Stimulated activated CD8-positive, alpha-beta memory T cell treated with anti-CD3 and anti-CD28 coated beads, Interleukin-7, amount 100 ng/mL, for 48 hours (primary cell): ENCODE measurements around the gene ARFGAP1.

ENCODE experiments used
- DNase-seq, 2 donors: peaks; one replicate each; pipeline ENCODE4 v3.0.0-alpha.2; 2020; ENCODE audit warnings: low read depth in 1 of 2; ENCODE audit errors: extremely low read depth in 1 of 2

The ARFGAP1 gene

DNA sequence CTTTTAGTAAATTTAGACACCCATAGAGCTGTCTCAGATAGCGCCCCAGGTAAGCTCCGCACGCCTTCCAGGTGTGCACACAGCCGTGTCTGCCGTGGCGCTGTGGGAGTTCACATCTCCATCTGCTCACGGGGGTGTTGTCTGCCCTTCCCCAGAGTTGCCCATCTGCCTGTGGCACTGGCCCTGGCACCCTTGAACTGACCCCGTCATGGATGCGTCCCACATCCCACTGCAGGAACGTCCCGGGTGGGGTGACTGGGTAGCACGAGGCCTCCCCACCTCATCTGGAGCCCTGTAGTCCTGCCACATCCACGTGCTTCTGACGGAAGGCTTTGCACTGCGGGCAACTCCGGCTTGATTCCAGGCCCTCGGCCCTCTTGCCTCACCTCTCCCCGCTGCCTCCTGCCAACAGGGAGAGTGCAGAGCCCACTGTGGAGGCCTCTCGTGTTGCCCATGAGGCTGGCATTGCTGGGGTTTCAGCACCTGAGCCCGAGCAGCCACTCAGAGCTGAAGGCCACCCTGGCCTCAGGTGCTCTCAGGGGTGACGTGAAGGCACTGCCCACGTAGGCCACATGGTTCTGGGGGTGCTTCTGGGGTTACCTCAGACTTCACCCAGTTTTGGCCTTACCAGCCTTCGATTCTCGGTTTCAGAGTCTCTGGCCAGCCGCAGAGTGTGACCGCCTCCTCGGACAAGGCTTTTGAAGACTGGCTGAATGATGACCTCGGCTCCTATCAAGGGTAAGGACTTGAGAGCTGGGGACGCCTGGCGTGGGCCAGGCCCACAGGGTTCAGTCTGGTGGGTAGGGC, 5.1 kb downstream of the ARFGAP1 start:
- DNase-seq = no peak

DNA sequence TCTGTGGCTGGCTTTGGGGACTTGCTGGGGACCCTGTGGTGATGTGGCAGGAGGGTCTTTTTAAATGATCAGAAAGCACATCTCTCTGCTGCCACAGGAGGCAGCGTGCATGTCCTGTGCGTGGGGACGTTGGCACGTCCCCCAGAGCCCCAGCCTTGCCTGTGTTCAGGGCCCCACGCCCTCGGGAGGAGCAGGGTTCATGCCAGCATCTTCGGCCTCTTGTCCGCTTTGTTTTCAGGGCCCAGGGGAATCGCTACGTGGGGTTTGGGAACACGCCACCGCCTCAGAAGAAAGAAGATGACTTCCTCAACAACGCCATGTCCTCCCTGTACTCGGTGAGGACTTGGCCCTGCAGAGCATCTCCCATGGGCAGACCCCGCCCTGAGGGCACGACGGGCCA, 6.0 kb downstream of the ARFGAP1 start:
- no peak for DNase-seq

GRCh38 chr20:63279931-63280330, 7.3 kb downstream of the ARFGAP1 start:
- no peak for DNase-seq

GRCh38 chr20:63280371-63280770, 7.8 kb downstream of the ARFGAP1 start:
- no peak for DNase-seq

DNA sequence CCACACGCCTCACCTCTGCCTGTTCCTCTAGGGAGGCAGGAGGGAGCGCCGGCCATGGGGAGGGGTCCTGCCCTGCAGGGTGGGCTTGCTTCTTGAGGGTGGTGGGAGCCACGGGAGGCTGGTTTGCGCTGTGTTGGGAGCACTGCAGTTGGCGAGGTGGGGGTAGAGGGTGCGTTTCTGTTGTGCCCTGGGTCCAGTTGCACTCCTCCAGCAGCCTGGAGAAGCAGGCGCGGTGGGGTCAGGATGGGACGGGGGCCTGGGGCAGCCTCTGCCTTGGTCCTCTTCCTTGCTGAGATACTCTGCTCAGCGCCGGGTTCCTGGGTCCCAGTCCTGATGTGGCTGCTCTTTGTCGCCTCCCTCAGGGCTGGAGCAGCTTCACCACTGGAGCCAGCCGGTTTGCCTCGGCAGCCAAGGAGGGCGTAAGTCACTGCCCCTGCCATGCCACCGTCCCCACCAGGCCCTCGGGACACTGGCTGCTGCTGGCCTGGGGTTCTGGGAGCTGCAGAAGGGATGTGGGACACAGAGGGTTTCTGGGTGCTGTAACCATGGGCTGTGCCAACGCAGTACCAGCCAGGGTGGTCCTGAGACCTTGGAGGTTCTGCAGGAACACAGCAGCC, 8.4 kb downstream of the ARFGAP1 start:
- no peak for DNase-seq

DNA sequence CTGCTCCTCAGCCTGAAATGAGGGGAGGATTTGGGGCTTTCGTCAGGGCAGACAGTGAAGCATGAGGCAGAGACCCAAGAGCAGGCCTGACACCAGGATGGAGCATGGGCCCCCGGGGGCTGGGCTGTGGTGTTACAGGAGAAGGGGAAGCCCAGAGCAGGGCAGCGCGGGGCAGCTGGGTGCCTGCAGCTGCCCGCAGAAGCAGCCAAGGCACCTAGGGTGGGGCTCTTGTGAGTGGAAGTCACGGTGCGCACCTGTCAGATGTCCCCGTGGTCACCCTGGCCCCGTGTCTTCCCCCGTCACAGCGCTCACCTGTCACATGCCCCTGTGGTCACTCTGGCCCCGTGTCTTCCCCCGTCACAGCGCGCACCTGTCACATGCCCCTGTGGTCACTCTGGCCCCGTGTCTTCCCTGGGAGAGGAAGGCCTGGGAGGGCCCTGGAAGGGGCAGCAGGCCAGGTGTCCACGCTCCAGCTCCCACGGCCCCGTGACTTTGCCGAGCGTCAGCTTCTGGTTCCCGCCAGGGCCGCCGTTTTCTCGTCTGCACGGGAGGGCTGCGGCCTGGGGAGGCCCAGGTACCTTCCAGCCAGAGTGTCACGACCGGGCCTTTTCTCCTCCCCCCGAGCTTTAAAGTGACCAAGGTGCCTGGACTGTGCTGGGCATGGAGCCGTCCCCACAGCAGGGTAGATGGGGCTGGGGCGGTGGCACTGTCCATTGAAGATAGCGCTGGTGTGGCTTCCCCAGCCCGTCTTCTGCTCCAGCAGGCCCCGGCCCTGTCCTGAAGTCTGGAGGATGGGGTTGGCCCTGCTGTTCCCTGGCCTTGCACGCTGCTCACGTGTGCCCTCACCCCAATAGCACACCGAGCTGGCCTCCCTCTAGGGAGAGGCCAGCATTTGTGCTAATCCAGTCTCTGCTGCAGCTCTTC, 9.4 kb downstream of the ARFGAP1 start:
- DNase-seq = no peak

- no peak for DNase-seq
Observed at GRCh38 chr20:63282946-63283345, 10.3 kb downstream of the ARFGAP1 start.

GRCh38 chr20:63283397-63284082, 10.9 kb downstream of the ARFGAP1 start:
- no peak for DNase-seq

DNA sequence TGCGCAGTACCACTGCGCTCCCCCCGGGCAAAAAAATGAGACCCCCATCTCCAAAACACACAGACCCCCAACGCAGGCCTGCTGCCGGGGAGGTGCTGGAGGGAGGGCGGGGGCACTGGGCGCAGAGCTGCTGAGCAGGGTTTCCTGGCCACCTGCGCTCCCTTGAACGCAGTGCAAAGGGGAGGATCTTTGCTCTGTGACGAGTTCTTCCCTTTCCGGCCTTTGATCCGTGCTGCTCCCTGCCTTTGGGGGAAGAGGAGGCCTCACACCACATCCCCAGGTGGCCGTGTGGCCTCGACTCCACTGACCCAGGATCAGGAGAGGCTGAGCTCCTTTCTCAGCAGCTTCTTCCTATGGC, 11.4 kb downstream of the ARFGAP1 start:
- no peak for DNase-seq

DNA sequence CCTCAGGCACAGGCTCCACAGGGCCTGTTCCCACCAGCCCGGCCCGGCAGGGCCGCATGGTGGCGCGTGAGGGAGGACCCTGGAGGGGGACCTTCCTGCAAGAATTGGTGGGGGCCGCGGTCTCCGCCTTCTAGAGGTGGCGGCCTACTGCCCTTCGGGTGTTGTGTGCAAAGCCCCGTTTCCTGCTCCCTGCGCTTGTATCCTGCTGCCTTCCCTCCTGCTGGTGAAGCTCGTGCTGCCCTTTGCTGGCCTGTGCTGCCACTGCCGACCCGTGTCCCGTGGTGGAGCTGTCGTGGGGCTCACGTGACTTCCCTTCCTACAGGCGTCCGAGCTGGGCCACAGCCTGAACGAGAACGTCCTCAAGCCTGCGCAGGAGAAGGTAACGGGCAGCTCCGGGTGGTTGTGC, 11.9 kb downstream of the ARFGAP1 start:
- no peak for DNase-seq

- no peak for DNase-seq
Observed at GRCh38 chr20:63284981-63285524, 12.4 kb downstream of the ARFGAP1 start.

GRCh38 chr20:63285636-63286615, 13.3 kb downstream of the ARFGAP1 start:
- DNase-seq = no peak

GRCh38 chr20:63286781-63287696, 14.4 kb downstream of the ARFGAP1 start:
- DNase-seq = no peak

DNA sequence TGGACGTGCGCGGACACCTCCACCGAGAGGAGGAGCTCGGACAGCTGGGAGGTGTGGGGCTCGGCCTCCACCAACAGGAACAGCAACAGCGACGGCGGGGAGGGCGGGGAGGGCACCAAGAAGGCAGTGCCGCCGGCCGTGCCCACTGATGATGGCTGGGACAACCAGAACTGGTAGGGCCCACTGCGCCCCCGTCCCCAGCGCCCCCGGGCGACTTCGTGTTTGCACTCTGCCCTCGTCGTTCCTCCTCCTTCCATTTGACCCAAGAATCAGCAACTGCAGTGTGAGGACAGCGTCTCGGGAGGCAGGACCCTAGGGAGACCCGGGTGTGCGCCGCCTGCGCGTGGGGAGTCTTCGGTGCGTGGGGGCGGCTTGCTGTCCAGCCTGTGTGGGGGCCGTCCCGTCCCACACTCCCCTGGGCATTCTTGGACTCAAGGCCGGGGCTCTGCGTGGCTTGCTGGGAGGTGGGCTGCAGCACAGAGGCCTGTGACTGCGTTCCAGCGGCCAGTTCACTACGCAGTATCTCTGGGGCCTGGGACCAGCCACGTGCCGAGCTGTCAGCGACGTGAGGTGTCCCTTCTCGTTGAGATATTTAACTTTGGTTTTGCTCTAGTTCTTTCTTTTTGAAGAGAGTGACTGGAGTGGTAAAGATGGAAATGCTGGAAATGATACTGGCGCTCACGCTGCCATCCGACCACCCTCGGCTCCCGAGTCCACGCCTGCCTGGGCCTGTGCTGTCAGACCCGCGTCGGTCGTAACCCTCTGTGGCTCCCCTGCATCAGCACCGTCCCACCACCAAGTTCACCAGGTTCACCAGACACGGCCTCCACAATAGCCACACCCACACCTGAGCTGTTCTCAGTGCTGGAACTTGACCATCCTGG, 15.3 kb downstream of the ARFGAP1 start:
- no peak for DNase-seq

DNA sequence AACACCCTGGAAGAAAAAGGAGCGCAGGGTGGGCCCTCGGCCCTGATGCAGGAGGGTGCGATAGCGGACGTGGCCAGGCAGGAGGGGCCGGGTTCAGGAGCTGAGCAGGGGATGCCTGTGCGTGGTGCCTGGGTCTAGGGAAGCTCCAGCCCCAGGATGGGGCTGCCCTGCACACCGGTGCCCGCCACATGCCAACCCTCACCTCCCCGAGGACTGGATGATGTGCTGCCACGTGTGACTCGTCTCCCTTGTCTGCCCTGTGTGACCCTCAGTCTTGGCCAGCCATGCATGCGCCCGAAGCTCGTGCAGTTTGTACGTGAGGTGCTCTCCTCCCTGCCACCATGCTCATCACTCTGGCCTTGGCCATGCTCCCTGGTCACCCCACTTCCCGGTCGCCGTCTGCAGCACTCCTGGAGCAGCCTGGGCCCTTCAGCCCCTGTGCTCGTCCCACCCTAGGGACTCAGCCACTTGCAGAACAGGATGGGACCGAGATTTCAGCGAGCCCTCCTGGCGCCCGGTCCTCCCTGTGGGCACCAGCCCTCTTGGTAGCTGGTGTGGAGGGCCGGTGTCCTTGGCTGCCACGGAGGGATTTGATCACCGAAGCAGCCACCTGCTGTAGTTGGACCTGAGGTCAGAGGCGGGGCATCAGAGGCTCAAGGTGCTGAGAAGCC, 16.1 kb downstream of the ARFGAP1 start:
- no peak for DNase-seq

GRCh38 chr20:63289311-63290135, 16.9 kb downstream of the ARFGAP1 start:
- no peak for DNase-seq
